Measurements from ENCODE around the gene GPR108.
A peak's percentile ranks its signal among the peaks of the same experiment; 100 is the strongest.

Gene GPR108

DNA sequence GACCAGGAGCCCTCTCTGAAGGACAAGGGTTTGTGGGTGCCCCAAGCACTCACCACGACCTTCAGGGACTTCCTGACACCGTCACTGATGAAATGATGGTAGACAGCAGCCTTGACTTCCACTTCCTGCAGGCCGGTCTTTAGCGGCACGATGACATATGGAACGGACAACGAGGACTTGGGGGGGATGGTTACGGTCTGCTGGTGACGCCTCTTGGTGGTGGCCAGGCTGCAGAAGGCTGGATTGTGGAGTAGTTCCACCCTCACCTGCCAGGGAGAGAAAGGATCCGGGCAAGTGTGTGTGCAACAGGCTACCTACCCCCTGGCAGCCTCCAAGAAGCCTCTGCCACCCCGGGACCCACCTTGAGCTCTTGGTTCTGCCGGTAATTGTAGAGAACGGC is 40.1 kb downstream of the GPR108 start:
- H3K9me3 ChIP-seq (ENCODE audit: control insufficient read depth, insufficient read depth, low read depth, low read length) = no peaks in the 10 kb centered on the region
- H3K4me3 ChIP-seq (ENCODE audit: low read depth, low read length) = no peak overlapping the region
- no peaks in the 10 kb centered on the region for H3K36me3 ChIP-seq (ENCODE audit: control insufficient read depth in 2 of 2, insufficient read depth in 1 of 2, low read length in 2 of 2)
- ChIA-PET CTCF (no interaction called here), POLR2A (no interaction called here)
- no peaks in the 10 kb centered on the region for H3K4me1 ChIP-seq (ENCODE audit: control insufficient read depth, insufficient read depth, low read length)
- TF ChIP-seq ZNF529 (tag by site-specific recombination; IDR thresholded peaks at IDR 0.05; ENCODE audit: insufficient replicate concordance) (no peak), PRDM10 (tag by site-specific recombination; IDR thresholded peaks at IDR 0.05) (peak; percentile 31; the same call in 1 of the 2 replicates), ZNF768 (tag by site-specific recombination; IDR thresholded peaks at IDR 0.05) (no peak), ZSCAN16 (tag by site-specific recombination; IDR thresholded peaks at IDR 0.05) (no peak), SCRT2 (tag by site-specific recombination; IDR thresholded peaks at IDR 0.05) (0 out of 2 replicates have a peak, but pooled peaks have one; percentile 15), ZFP37 (tag by site-specific recombination; IDR thresholded peaks at IDR 0.05) (no peak), PRDM6 (tag by site-specific recombination; IDR thresholded peaks at IDR 0.05) (no peak)
- TF ChIP-seq, protein P1, sequence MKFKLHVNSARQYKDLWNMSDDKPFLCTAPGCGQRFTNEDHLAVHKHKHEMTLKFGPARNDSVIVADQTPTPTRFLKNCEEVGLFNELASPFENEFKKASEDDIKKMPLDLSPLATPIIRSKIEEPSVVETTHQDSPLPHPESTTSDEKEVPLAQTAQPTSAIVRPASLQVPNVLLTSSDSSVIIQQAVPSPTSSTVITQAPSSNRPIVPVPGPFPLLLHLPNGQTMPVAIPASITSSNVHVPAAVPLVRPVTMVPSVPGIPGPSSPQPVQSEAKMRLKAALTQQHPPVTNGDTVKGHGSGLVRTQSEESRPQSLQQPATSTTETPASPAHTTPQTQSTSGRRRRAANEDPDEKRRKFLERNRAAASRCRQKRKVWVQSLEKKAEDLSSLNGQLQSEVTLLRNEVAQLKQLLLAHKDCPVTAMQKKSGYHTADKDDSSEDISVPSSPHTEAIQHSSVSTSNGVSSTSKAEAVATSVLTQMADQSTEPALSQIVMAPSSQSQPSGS (tag by site-specific recombination; IDR thresholded peaks at IDR 0.05; ENCODE audit: low read depth) = no peak
- H3K27ac ChIP-seq (ENCODE audit: extremely low read depth, low read depth, low read length) = no peak overlapping the region

DNA sequence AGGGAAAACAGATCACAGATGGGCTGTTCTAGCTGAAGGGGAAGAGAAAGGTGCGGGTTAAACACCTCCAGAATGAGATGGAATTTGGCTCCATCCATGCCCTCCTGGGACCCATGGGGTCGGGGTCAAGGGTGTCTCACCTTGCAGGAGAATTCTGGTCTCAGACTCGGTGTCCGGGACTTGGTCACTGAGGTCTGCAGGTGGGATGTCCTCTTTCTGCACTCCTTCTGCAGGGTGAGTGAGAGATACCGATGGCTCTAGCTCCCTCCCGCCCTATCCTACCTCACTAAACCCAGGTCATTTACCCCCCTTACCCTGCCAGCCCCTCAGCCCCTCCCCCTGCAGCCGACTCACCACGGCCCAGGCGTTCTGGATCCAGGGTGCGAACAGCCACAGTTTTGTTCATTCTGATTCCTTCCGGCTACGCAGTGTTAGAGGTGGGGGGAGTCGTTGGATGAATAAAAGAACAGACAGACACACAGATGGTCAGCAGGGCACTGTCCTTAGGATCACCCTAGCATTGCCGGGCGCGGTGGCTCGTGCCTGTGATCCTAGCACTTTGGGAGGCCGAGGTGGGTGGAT is 41.0 kb downstream of the GPR108 start:
- no peak for TF ChIP-seq ZNF596 (tag by site-specific recombination; IDR thresholded peaks at IDR 0.05)
- TF ChIP-seq ZSCAN16 (tag by site-specific recombination; IDR thresholded peaks at IDR 0.05) = no peak
- TF ChIP-seq ZNF600 (tag by site-specific recombination; IDR thresholded peaks at IDR 0.05) = no peak
- TF ChIP-seq, protein P2, sequence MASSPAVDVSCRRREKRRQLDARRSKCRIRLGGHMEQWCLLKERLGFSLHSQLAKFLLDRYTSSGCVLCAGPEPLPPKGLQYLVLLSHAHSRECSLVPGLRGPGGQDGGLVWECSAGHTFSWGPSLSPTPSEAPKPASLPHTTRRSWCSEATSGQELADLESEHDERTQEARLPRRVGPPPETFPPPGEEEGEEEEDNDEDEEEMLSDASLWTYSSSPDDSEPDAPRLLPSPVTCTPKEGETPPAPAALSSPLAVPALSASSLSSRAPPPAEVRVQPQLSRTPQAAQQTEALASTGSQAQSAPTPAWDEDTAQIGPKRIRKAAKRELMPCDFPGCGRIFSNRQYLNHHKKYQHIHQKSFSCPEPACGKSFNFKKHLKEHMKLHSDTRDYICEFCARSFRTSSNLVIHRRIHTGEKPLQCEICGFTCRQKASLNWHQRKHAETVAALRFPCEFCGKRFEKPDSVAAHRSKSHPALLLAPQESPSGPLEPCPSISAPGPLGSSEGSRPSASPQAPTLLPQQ (tag by site-specific recombination; IDR thresholded peaks at IDR 0.05) = no peak
- no peak for TF ChIP-seq ZNF404 (tag by site-specific recombination; IDR thresholded peaks at IDR 0.05)
- no peak for TF ChIP-seq ZNF776 (tag by site-specific recombination; IDR thresholded peaks at IDR 0.05; ENCODE audit: borderline replicate concordance)
- Histone ChIP-seq H3K9me3 (ENCODE audit: control insufficient read depth, insufficient read depth, low read depth, low read length) (no peaks in the 10 kb centered on the region), H3K36me3 (ENCODE audit: control insufficient read depth in 2 of 2, insufficient read depth in 1 of 2, low read length in 2 of 2) (no peaks in the 10 kb centered on the region), H3K4me3 (ENCODE audit: low read depth, low read length) (no peak overlapping the region), H3K4me1 (ENCODE audit: control insufficient read depth, insufficient read depth, low read length) (no peaks in the 10 kb centered on the region), H3K27ac (ENCODE audit: extremely low read depth, low read depth, low read length) (no peak overlapping the region)
- ChIA-PET CTCF (interaction anchor here (0.6 kb wide), 1 partner anchor 171 kb away, joined by 3 read pairs; no protein-coding TSS in a partner anchor), POLR2A (no interaction called here)

Data from HEK293 (cell line).